HL-60/S4 treated with phorbol 12-myristate 13-acetate at 8.2 ng/mL for 4 days and 3 days (cell line): ENCODE measurements around the gene ADAM33.

Experiments used
- in situ Hi-C: fragments of 300-500 bp; cut with MboI; formaldehyde crosslinking; loops from 2 replicates; pipeline ENCODE4 v1.15.0; 2022; ENCODE audit warnings: low sequenced_read_pairs

Gene ADAM33

GRCh38 chr20:3710703-3711483 is 29.1 kb upstream of the ADAM33 start:
- in situ Hi-C loops = no loop called here

- in situ Hi-C loops = no loop called here
Observed at GRCh38 chr20:3710011-3710466, 28.2 kb upstream of the ADAM33 start.

- in situ Hi-C loops = no loop called here
Observed at GRCh38 chr20:3707508-3707899, 25.7 kb upstream of the ADAM33 start.

GRCh38 chr20:3706774-3707507 is 25.1 kb upstream of the ADAM33 start:
- in situ Hi-C loops = no loop called here

GRCh38 chr20:3705970-3706739 is 24.3 kb upstream of the ADAM33 start:
- in situ Hi-C loops = no loop called here

- in situ Hi-C loops = no loop called here
Observed at GRCh38 chr20:3705491-3705969, 23.7 kb upstream of the ADAM33 start.

- in situ Hi-C loops = no loop called here
Observed at GRCh38 chr20:3704087-3704486, 22.3 kb upstream of the ADAM33 start.

GRCh38 chr20:3702611-3703391 is 21.0 kb upstream of the ADAM33 start:
- in situ Hi-C loops = no loop called here

GRCh38 chr20:3701061-3701998 is 19.5 kb upstream of the ADAM33 start:
- in situ Hi-C loops = no loop called here

GRCh38 chr20:3699037-3699436 is 17.2 kb upstream of the ADAM33 start:
- in situ Hi-C loops = no loop called here

GRCh38 chr20:3698591-3699001 is 16.8 kb upstream of the ADAM33 start:
- in situ Hi-C loops = no loop called here

GRCh38 chr20:3697588-3698305 is 15.9 kb upstream of the ADAM33 start:
- in situ Hi-C loops = no loop called here

- in situ Hi-C loops = no loop called here
Observed at GRCh38 chr20:3696745-3697587, 15.2 kb upstream of the ADAM33 start.

- in situ Hi-C loops = no loop called here
Observed at GRCh38 chr20:3696200-3696599, 14.4 kb upstream of the ADAM33 start.

- in situ Hi-C loops = no loop called here
Observed at GRCh38 chr20:3694864-3695263, 13.1 kb upstream of the ADAM33 start.

- in situ Hi-C loops = no loop called here
Observed at GRCh38 chr20:3693376-3693775, 11.6 kb upstream of the ADAM33 start.

- in situ Hi-C loops = no loop called here
Observed at GRCh38 chr20:3692706-3693294, 11.0 kb upstream of the ADAM33 start.

GRCh38 chr20:3691897-3692296 is 10.1 kb upstream of the ADAM33 start:
- in situ Hi-C loops = no loop called here
